Neural progenitor cell (in vitro differentiated cells): ENCODE data around the gene TF.

Experiments used
- CTCF ChIP-seq: fragments of 200-600 bp; sonication (generic); IDR thresholded peaks from 2 replicates; pipeline ENCODE4 v1.5.1; 2017; ENCODE audit warnings: antibody characterized with exemption, mild to moderate bottlenecking
- EZH2phosphoT487 ChIP-seq: fragments of 200-600 bp; sonication (generic); IDR thresholded peaks from 2 replicates; pipeline ENCODE4 v1.6.1; 2017; ENCODE audit warnings: antibody characterized with exemption

GRCh38 chr3:133765256-133765655, 19.1 kb downstream of the TF start:
- TF ChIP-seq CTCF (no peak), EZH2phosphoT487 (no peak)
